GM13976 (cell line): ENCODE results near the gene NCOR1.
"Not testable (repeated sequence)": the region's sequence is repeated elsewhere in the genome, so short reads cannot be mapped to it uniquely, and the experiment has no call there.

Experiments used
- DNase-seq: peaks from one replicate; pipeline ENCODE4 v3.0.0; 2012; ENCODE audit warnings: low spot score
- in situ Hi-C: fragments of 300-500 bp; cut with MboI; formaldehyde crosslinking; loops from one replicate; pipeline ENCODE4 v1.12.0; 2022; ENCODE audit warnings: low sequenced_read_pairs, mixed read lengths, inconsistent platforms; ENCODE audit not compliant: unreplicated experiment
- TF ChIP-seq, protein P1 (sequence below): IDR thresholded peaks from 2 replicates; pipeline ENCODE4 v1.5.1; 2012; ENCODE audit warnings: borderline replicate concordance, mild to moderate bottlenecking; ENCODE audit not compliant: insufficient read depth; ENCODE audit errors: extremely low read depth, missing control alignments, control extremely low read depth

The NCOR1 gene

GRCh38 chr17:16148596-16148995 lies 66.7 kb downstream of the NCOR1 start:
- in situ Hi-C loops, result no loop called here
- TF ChIP-seq, protein P1, sequence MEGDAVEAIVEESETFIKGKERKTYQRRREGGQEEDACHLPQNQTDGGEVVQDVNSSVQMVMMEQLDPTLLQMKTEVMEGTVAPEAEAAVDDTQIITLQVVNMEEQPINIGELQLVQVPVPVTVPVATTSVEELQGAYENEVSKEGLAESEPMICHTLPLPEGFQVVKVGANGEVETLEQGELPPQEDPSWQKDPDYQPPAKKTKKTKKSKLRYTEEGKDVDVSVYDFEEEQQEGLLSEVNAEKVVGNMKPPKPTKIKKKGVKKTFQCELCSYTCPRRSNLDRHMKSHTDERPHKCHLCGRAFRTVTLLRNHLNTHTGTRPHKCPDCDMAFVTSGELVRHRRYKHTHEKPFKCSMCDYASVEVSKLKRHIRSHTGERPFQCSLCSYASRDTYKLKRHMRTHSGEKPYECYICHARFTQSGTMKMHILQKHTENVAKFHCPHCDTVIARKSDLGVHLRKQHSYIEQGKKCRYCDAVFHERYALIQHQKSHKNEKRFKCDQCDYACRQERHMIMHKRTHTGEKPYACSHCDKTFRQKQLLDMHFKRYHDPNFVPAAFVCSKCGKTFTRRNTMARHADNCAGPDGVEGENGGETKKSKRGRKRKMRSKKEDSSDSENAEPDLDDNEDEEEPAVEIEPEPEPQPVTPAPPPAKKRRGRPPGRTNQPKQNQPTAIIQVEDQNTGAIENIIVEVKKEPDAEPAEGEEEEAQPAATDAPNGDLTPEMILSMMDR, result no peak
- DNase-seq, result no peak

GRCh38 chr17:16145319-16145890 lies 69.9 kb downstream of the NCOR1 start:
- in situ Hi-C loops, DNase-seq: not testable (repeated sequence)

GRCh38 chr17:16141685-16142084 lies 73.6 kb downstream of the NCOR1 start:
- TF ChIP-seq, protein P1, result no peak
- no peak for DNase-seq
- in situ Hi-C loops, result no loop called here

GRCh38 chr17:16140854-16141253 lies 74.5 kb downstream of the NCOR1 start:
- in situ Hi-C loops, result no loop called here
- no peak for DNase-seq
- TF ChIP-seq, protein P1, result no peak

GRCh38 chr17:16135461-16135860 lies 79.9 kb downstream of the NCOR1 start:
- DNase-seq, result no peak
- TF ChIP-seq, protein P1, result no peak
- in situ Hi-C loops, result no loop called here

DNA sequence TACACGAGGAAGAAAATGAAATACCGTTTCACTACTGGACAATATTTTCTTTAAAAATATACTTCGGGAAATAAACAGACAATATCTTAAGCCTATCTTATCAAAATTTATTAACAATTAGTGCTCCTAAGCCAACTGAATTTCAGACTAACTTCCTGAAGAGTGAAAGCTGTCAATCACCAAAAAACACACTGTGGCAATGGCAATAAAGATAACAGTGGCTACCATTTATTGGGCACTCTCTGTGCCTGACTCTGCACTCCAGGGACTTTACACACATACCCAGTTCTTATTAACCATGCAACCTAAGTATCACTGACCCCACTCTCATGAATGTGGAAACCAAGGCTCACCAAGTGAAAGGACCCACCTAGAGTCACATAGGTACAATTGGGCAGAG lies 83.7 kb downstream of the NCOR1 start:
- no peak for DNase-seq
- in situ Hi-C loops, result no loop called here
- TF ChIP-seq, protein P1, result no peak

DNA sequence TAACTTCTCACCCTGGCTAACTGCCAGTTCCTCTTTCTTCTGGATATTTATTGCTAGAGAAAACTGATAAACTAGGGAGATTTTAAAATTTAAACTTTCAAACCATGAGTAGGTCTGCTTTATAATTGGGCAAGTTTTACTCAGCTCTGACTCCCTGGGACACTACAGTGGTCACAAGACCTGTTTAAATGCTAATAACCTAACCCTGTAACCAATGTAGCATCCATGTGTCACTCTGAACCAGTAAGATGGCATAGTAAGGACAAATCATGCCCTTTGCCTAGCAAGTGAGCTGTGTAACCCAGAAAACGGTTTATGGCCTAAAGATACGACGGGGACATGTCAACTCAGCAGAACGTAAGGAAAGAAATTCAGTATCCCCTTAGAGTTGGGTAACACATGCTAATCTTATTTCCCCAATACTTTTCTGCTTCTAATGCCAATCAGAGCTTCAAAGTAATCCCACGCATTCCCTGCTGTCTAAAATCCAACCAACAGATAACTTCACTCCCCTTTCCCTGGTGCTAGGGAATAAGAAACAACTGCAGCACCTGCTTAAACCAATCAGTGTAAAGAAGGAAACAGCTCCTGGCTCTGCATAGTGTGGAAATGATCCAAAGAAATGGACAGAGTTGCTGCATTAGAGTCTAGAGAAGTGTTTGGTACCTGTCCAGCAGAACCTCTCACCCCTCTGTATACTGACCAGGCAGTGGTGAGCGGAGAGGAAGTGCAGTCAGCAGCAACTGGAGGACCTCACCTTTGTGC lies 85.7 kb downstream of the NCOR1 start:
- no peak for DNase-seq
- in situ Hi-C loops, result no loop called here
- TF ChIP-seq, protein P1, result no peak
